ENCODE data around the gene NME5. TPM values are rescaled to one million over a fixed set of nuclear protein-coding genes. Genes with fewer than 3 reads are reported as not detected.
"Not testable (repeated sequence)": the region's sequence is repeated elsewhere in the genome, so short reads cannot be mapped to it uniquely, and the experiment has no call there.

Gene NME5
- total RNA-seq, 8 experiments from 2014 or later = 1.7 to 26.2 (median 5.1) TPM; not detected in 1

DNA sequence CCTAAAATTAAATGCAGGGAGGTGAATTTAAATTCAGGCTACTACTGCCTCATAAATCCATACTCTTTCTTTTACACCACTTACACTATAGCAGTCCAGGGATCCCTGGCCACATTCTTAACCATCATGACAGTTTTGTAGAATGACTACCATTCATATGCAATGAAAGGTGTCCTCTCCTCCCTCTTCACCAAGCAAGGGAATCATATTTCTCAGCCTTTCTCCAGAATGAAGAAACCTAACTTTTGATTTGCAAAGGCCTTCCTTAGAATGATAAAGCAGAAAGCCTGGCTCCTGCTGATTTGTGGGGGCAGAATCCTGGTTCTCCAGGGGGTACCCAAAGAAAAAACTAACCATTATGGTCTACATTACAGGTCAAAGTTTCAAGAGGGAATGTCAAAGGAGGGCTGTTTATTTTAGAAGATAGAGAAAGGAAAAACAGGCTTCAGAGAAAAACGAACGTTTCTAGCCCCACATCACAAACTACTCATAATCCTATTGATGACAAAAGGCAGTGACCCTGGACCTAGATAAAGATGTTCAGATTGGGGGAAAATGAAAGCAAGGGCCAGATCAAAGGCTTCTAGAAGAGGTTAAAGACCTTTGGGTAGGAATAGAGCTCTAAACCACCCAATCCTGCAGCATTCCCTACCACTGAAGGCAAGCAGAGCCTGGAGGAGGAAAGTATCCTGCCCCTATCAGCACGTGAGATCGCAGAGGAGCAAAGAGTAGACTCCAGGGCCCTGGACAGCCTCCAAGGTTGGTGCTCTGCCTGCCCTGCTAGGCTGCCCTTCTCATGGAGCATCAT lies 43.9 kb downstream of the NME5 start:
- in situ Hi-C loops (cut with MboI; ENCODE audit: low pct_unique_long_range_greater_than_20kb in 2 of 9, low sequenced_read_pairs in 9 of 9, unreplicated experiment in 9 of 9) = no loop called here
- WGBS, 10 experiments = 0 to 20% (median 4%) methylated on average over 1 to 4 of the region's 4 CpGs; no CpG with 5 or more reads in 3 of the 10 experiments
- peaks cover 5 to 14% of the 10 kb centered on the region in 2 donors for H3K4me1 ChIP-seq (replicated peaks in 1 of 2)
- H3K27ac ChIP-seq = no peak overlapping the region
- H3K4me3 ChIP-seq = no peak overlapping the region
- ATAC-seq (replicated peaks in 6 of 8) = peak in 1 of 8 experiments; percentile 27

GRCh38 chr5:138093036-138093435 lies 46.2 kb downstream of the NME5 start:
- in situ Hi-C loops (cut with MboI; ENCODE audit: low pct_unique_long_range_greater_than_20kb in 2 of 9, low sequenced_read_pairs in 9 of 9, unreplicated experiment in 9 of 9) = no loop called here
- 8 to 78% (median 71%) methylated on average over 1 of the region's 1 CpG; no CpG with 5 or more reads in 1 of the 10 experiments for WGBS, 10 experiments
- no peak overlapping the region for H3K4me3 ChIP-seq
- H3K4me1 ChIP-seq (replicated peaks in 1 of 2) = peaks cover 5 to 14% of the 10 kb centered on the region in 2 donors
- ATAC-seq (replicated peaks in 6 of 8) = no peak
- H3K27ac ChIP-seq = no peak overlapping the region

GRCh38 chr5:138092301-138092700 lies 46.9 kb downstream of the NME5 start:
- no peak overlapping the region for H3K27ac ChIP-seq
- H3K4me1 ChIP-seq (replicated peaks in 1 of 2) = peaks cover 5 to 14% of the 10 kb centered on the region in 2 donors
- in situ Hi-C loops (cut with MboI; ENCODE audit: low pct_unique_long_range_greater_than_20kb in 2 of 9, low sequenced_read_pairs in 9 of 9, unreplicated experiment in 9 of 9) = no loop called here
- no peak overlapping the region for H3K4me3 ChIP-seq
- 29 to 75% (median 57%) methylated on average over 1 of the region's 1 CpG; no CpG with 5 or more reads in 5 of the 10 experiments for WGBS, 10 experiments
- no peak for ATAC-seq (replicated peaks in 6 of 8)

DNA sequence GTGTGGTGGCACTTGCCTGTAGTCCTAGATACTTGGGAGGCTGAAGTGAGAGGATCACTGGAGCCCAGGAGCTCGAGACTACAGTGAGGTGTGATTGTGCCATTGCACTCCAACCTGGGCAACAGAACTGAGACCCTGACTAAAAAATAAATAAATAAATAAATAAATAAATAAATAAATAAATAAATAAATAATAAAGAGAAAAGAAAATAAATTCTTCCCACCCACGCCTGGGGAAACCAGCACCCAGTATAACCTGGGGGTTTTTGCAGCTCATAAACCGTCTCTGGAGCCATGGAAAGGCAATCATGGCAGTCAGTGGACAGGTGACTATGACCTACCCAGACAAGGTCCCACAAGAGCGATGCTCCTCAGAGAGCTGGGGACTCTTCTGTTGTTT lies 47.5 kb downstream of the NME5 start:
- 17 to 100% (median 68%) methylated on average over 2 to 4 of the region's 4 CpGs for WGBS, 10 experiments
- Histone ChIP-seq H3K4me1 (replicated peaks in 1 of 2) (peaks cover 5 to 14% of the 10 kb centered on the region in 2 donors), H3K27ac (no peak overlapping the region), H3K4me3 (no peak overlapping the region)
- in situ Hi-C loops (cut with MboI; ENCODE audit: low pct_unique_long_range_greater_than_20kb in 2 of 9, low sequenced_read_pairs in 9 of 9, unreplicated experiment in 9 of 9) = no loop called here
- ATAC-seq (replicated peaks in 6 of 8) = no peak

- Histone ChIP-seq H3K4me1 (replicated peaks in 1 of 2) (no peaks in the 10 kb centered on the region), H3K4me3 (no peak within 1 kb of the TSS), H3K27ac (no peak within 1 kb of the TSS)
- WGBS, 10 experiments = 10 to 67% (median 23%) methylated on average over 1 to 2 of the region's 5 CpGs; no CpG with 5 or more reads in 6 of the 10 experiments
- no peak for ATAC-seq (replicated peaks in 6 of 8)
- in situ Hi-C loops (cut with MboI; ENCODE audit: low pct_unique_long_range_greater_than_20kb in 2 of 9, low sequenced_read_pairs in 9 of 9, unreplicated experiment in 9 of 9) = no loop called here
These were observed 55.5 kb downstream of the NME5 start, which contains the start of gene WNT8A for GRCh38 chr5:138083702-138084101. WNT8A (plus strand) TSS chr5:138084033; CDS start chr5:138084128, 95 bp downstream.

DNA sequence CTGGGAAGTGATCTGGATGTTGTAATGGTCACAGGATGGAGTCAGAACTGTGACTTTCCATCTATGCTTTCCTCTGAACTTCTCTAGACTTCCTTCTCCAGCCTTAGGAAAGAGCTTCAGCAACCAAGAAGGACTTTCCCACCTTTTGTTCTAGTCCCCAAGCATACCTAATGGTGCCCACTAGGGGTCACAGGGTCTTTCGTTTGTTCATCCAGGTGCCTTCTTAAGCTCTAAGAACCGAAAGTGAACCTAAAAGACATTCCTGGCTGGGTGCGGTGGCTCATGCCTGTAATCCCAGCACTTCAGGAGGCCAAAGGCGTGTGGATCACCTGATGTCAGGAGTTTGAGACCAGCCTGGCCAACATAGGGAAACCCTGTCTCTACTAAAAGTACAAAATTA lies 57.2 kb downstream of the NME5 start:
- no peak for ATAC-seq (replicated peaks in 6 of 8)
- in situ Hi-C loops (cut with MboI; ENCODE audit: low pct_unique_long_range_greater_than_20kb in 2 of 9, low sequenced_read_pairs in 9 of 9, unreplicated experiment in 9 of 9) = no loop called here
- H3K27ac ChIP-seq = no peak overlapping the region
- no peak overlapping the region for H3K4me3 ChIP-seq
- H3K4me1 ChIP-seq (replicated peaks in 1 of 2) = no peaks in the 10 kb centered on the region
- WGBS, 10 experiments = 39 to 100% (median 93%) methylated on average over 1 to 4 of the region's 4 CpGs; no CpG with 5 or more reads in 3 of the 10 experiments

GRCh38 chr5:138078006-138078643 lies 61.1 kb downstream of the NME5 start:
- in situ Hi-C loops (cut with MboI; ENCODE audit: low pct_unique_long_range_greater_than_20kb in 2 of 9, low sequenced_read_pairs in 9 of 9, unreplicated experiment in 9 of 9) = loop anchor here in 1 of 9 experiments (10.0 kb wide), 1 partner anchor 57 kb away; the partner anchor contains the start of gene NME5
- WGBS, 10 experiments = 0 to 50% methylated on average over 1 of the region's 1 CpG; no CpG with 5 or more reads in 8 of the 10 experiments
- Histone ChIP-seq H3K27ac (no peak overlapping the region), H3K4me3 (no peak overlapping the region), H3K4me1 (replicated peaks in 1 of 2) (no peaks in the 10 kb centered on the region)
- ATAC-seq (replicated peaks in 6 of 8) = no peak

- Histone ChIP-seq H3K4me3 (no peak overlapping the region), H3K27ac (no peak overlapping the region), H3K4me1 (replicated peaks in 1 of 2) (no peaks in the 10 kb centered on the region)
- 0 to 67% (median 44%) methylated on average over 2 to 5 of the region's 5 CpGs; no CpG with 5 or more reads in 1 of the 10 experiments for WGBS, 10 experiments
- peak in 7 of 8 experiments; percentile 31 to 68 (median 57) for ATAC-seq (replicated peaks in 6 of 8)
- in situ Hi-C loops (cut with MboI; ENCODE audit: low pct_unique_long_range_greater_than_20kb in 2 of 9, low sequenced_read_pairs in 9 of 9, unreplicated experiment in 9 of 9) = loop anchor here in 1 of 9 experiments (10.0 kb wide), 1 partner anchor 58 kb away; the partner anchor contains the start of gene NME5
These were observed 62.0 kb downstream of the NME5 start for GRCh38 chr5:138077064-138077696.

DNA sequence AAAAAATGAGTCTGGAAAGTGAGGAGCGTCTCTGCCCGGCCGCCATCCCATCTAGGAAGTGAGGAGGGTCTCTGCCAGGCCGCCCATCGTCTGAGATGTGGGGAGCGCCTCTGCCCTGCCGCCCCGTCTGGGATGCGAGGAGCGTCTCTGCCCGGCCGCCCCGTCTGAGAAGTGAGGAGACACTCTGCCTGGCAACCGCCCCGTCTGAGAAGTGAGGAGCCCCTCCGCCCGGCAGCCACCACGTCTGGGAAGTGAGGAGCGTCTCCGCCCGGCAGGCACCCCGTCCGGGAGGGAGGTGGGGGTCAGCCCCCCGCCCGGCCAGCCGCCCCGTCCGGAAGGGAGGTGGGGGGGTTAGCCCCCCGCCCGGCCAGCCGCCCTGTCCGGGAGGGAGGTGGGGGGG lies 69.2 kb downstream of the NME5 start:
- H3K27ac ChIP-seq; H3K4me1 ChIP-seq (replicated peaks in 1 of 2); ATAC-seq (replicated peaks in 6 of 8); H3K4me3 ChIP-seq: not testable (repeated sequence)
- no CpG with 5 or more reads among the region's 32 CpGs for WGBS, 10 experiments
- in situ Hi-C loops (cut with MboI; ENCODE audit: low pct_unique_long_range_greater_than_20kb in 2 of 9, low sequenced_read_pairs in 9 of 9, unreplicated experiment in 9 of 9) = loop anchor here in 1 of 9 experiments (10.0 kb wide), 1 partner anchor 65 kb away; the partner anchor contains the start of gene NME5

- H3K27ac ChIP-seq = no peak overlapping the region
- H3K4me3 ChIP-seq = no peak overlapping the region
- peak in 3 of 8 experiments; percentile 89 to 97 (median 94) for ATAC-seq (replicated peaks in 6 of 8)
- in situ Hi-C loops (cut with MboI; ENCODE audit: low pct_unique_long_range_greater_than_20kb in 2 of 9, low sequenced_read_pairs in 9 of 9, unreplicated experiment in 9 of 9) = no loop called here
- H3K4me1 ChIP-seq (replicated peaks in 1 of 2) = no peaks in the 10 kb centered on the region
- WGBS, 10 experiments = 0 to 100% (median 69%) methylated on average over 1 to 6 of the region's 6 CpGs; no CpG with 5 or more reads in 2 of the 10 experiments
These were observed 70.3 kb downstream of the NME5 start for GRCh38 chr5:138068742-138069600.

GRCh38 chr5:138067945-138068344 lies 71.3 kb downstream of the NME5 start:
- in situ Hi-C loops (cut with MboI; ENCODE audit: low pct_unique_long_range_greater_than_20kb in 2 of 9, low sequenced_read_pairs in 9 of 9, unreplicated experiment in 9 of 9) = no loop called here
- Histone ChIP-seq H3K4me3 (no peak overlapping the region), H3K27ac (no peak overlapping the region), H3K4me1 (replicated peaks in 1 of 2) (no peaks in the 10 kb centered on the region)
- 15 to 100% (median 84%) methylated on average over 1 to 7 of the region's 8 CpGs; no CpG with 5 or more reads in 3 of the 10 experiments for WGBS, 10 experiments
- no peak for ATAC-seq (replicated peaks in 6 of 8)
